PC-9 (cell line): ENCODE results near the gene SMIM43.

Experiments used
- EZH2 ChIP-seq: fragments of 200-600 bp; sonication (generic); IDR thresholded peaks from 2 replicates; pipeline ENCODE4 v1.8.0; 2017; ENCODE audit warnings: antibody characterized with exemption, low read depth
- TF ChIP-seq, protein P1 (sequence below): fragments of 200-600 bp; sonication (generic); conservative IDR thresholded peaks from 2 replicates; pipeline ENCODE4 v1.6.1; 2017; ENCODE audit warnings: mixed run types, antibody characterized with exemption, mild to moderate bottlenecking, moderate library complexity

DNA sequence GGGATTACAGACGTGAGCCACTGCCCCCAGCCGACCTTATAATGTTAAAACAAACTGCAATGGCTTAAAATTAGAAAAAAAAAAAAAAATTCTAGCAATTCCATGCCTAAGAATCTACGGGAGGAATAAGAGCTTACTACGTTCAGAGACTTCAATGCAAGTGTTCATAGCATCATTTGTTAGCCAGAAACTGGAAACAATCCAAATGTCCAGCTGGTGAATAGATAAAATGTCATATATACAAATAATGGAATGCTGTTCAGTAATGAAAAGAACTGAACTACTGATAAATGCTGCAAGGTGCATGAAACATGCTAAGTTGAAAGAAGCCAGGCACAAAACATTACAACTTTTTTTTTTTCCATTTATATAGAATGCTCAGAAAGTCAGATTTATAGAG, 41.4 kb upstream of the SMIM43 start:
- TF ChIP-seq, protein P1, sequence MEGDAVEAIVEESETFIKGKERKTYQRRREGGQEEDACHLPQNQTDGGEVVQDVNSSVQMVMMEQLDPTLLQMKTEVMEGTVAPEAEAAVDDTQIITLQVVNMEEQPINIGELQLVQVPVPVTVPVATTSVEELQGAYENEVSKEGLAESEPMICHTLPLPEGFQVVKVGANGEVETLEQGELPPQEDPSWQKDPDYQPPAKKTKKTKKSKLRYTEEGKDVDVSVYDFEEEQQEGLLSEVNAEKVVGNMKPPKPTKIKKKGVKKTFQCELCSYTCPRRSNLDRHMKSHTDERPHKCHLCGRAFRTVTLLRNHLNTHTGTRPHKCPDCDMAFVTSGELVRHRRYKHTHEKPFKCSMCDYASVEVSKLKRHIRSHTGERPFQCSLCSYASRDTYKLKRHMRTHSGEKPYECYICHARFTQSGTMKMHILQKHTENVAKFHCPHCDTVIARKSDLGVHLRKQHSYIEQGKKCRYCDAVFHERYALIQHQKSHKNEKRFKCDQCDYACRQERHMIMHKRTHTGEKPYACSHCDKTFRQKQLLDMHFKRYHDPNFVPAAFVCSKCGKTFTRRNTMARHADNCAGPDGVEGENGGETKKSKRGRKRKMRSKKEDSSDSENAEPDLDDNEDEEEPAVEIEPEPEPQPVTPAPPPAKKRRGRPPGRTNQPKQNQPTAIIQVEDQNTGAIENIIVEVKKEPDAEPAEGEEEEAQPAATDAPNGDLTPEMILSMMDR, result no peak
- no peak for TF ChIP-seq EZH2
